Upper lobe of left lung (tissue), 6 donors: ENCODE results near the gene TBL1Y. TPM values are rescaled to one million over a fixed set of nuclear protein-coding genes. Genes with fewer than 3 reads are reported as not detected.
"Not testable (repeated sequence)": the region's sequence is repeated elsewhere in the genome, so short reads cannot be mapped to it uniquely, and the experiment has no call there.

Source experiments
- ATAC-seq, 2 donors: fragments of 200-7000 bp; cut with Tn5 transposase; one replicate each; pipeline ENCODE4 v1.9.1; 2022; ENCODE audit warnings: mild to moderate bottlenecking in 2 of 2, moderate library complexity in 2 of 2; ENCODE audit not compliant: low FRiP score in 2 of 2
- DNase-seq, 2 donors: peaks; one replicate each; pipeline ENCODE4 v3.0.0-alpha.2; 2019 to 2020
- H3K27ac ChIP-seq, 4 donors: fragments of 200-600 bp; sonication (generic); one replicate each; pipeline ENCODE4 v1.5.1; 2016 to 2019
- H3K27me3 ChIP-seq, 4 donors: fragments of 200-600 bp; sonication (generic); one replicate each; pipeline ENCODE4 v1.5.1; 2017 to 2019
- H3K36me3 ChIP-seq, 4 donors: fragments of 200-600 bp; sonication (generic); one replicate each; pipeline ENCODE4 v1.5.1; 2016 to 2019
- H3K4me1 ChIP-seq, 4 donors: fragments of 200-600 bp; sonication (generic); one replicate each; pipeline ENCODE4 v1.5.1; 2018 to 2019
- H3K4me3 ChIP-seq, 4 donors: fragments of 200-600 bp; sonication (generic); one replicate each; pipeline ENCODE4 v1.5.1; 2017 to 2019; ENCODE audit warnings: mild to moderate bottlenecking in 2 of 4, moderate library complexity in 1 of 4
- H3K9me3 ChIP-seq, 4 donors: fragments of 200-600 bp; sonication (generic); one replicate each; pipeline ENCODE4 v1.5.1; 2018 to 2019
- CTCF ChIP-seq, 6 experiments: fragments of 450-650 bp in 4 of 6; fragments of 200-600 bp in 2 of 6; sonication (generic) in 2 of 6; IDR thresholded peaks; one replicate each; pipeline ENCODE4 v1.5.1; 2016 to 2019; ENCODE audit warnings: antibody characterized with exemption in 6 of 6
- EP300 ChIP-seq, 4 donors: sonication (generic); formaldehyde crosslinking; IDR thresholded peaks; one replicate each; pipeline ENCODE4 v1.5.1; 2017; ENCODE audit warnings: antibody characterized with exemption in 4 of 4, control low read depth in 2 of 4
- POLR2A ChIP-seq, 4 donors: fragments of 450-650 bp; IDR thresholded peaks; one replicate each; pipeline ENCODE4 v1.5.1; 2016 to 2017; ENCODE audit warnings: antibody characterized with exemption in 4 of 4, mild to moderate bottlenecking in 2 of 4
- POLR2AphosphoS5 ChIP-seq, 2 donors: sonication (generic); formaldehyde crosslinking; IDR thresholded peaks; one replicate each; pipeline ENCODE4 v1.5.1; 2017; ENCODE audit warnings: antibody characterized with exemption in 2 of 2
- WGBS, 2 donors: methylation state at CpG; one replicate each; pipeline ENCODE4 v1.1.5; 2017 to 2018; 5-methylcytosine and 5-hydroxymethylcytosine counted together
- total RNA-seq, 6 donors: library from RNA; depleted of rRNA in 4 of 6; stranded (reverse); fragments of >200 nt in 4 of 6; gene quantifications; one replicate each; pipeline versions ENCODE4 v1.1.0 to v1.2.1, GENCODE V29; 2016 to 2021
- donor health status: DM: no; HTN: no; CAD: no; lungs with moderate emphysema.
- donor health status: DM: no; HTN: yes; CAD: no; lungs with severe emphysema.

The TBL1Y gene
- 1 to 10 TPM in 3 of 6 donors, not detected in 3; 1.4 to 4.2 (median 1.5) TPM for total RNA-seq

- DNase-seq (peak in 1 of 2 donors; percentile 86), ATAC-seq (peak in 1 of 2 donors; percentile 24)
- no peaks in the 10 kb centered on the region for H3K27me3 ChIP-seq
- whole genome bisulfite sequencing, 2 donors = no CpG with 5 or more reads among the region's 91 CpGs
- no peaks in the 10 kb centered on the region for H3K4me1 ChIP-seq
- no peaks in the 10 kb centered on the region for H3K9me3 ChIP-seq
- peak in 1 of 4 donors; percentile 48 for TF ChIP-seq POLR2A (IDR thresholded peaks at IDR 0.05)
- no peak for TF ChIP-seq EP300 (IDR thresholded peaks at IDR 0.05)
- peak within 1 kb of the TSS in 2 of 4 donors; percentile 47 to 49 for H3K4me3 ChIP-seq
- no peaks in the 10 kb centered on the region for H3K36me3 ChIP-seq
- H3K27ac ChIP-seq = peak within 1 kb of the TSS in 2 of 4 donors; percentile 21 to 24
Measured at GRCh38 chrY:6910372-6911252, at the start of gene TBL1Y. TSS of gene TBL1Y (plus strand) at chrY:6910697. CDS start at chrY:7025085, 114,388 bp downstream.

- no peak for ATAC-seq
Measured at GRCh38 chrY:6894496-6894895, 16.0 kb upstream of the TBL1Y start.

GRCh38 chrY:6895236-6895635 lies 15.3 kb upstream of the TBL1Y start:
- no CpG with 5 or more reads among the region's 1 CpG for WGBS, 2 donors

More at GRCh38 chrY:6894496-6894895, 16.0 kb upstream of the TBL1Y start:
- WGBS, 2 donors = 44% methylated on average over 3 of the region's 3 CpGs; no CpG with 5 or more reads in 1 of the 2 donors
- TF ChIP-seq CTCF (IDR thresholded peaks at IDR 0.05) (no peak), POLR2AphosphoS5 (IDR thresholded peaks at IDR 0.05) (no peak)
- Histone ChIP-seq H3K27me3 (no peaks in the 10 kb centered on the region), H3K27ac (no peak overlapping the region), H3K36me3 (no peaks in the 10 kb centered on the region), H3K9me3 (no peaks in the 10 kb centered on the region), H3K4me3 (no peak overlapping the region), H3K4me1 (no peaks in the 10 kb centered on the region)
- DNase-seq = no peak

GRCh38 chrY:6902116-6902515 lies 8.4 kb upstream of the TBL1Y start:
- H3K27me3 ChIP-seq, H3K4me1 ChIP-seq, DNase-seq, H3K36me3 ChIP-seq, H3K4me3 ChIP-seq, ATAC-seq, H3K27ac ChIP-seq, H3K9me3 ChIP-seq: not testable (repeated sequence)

More at GRCh38 chrY:6895236-6895635, 15.3 kb upstream of the TBL1Y start:
- no peak overlapping the region for H3K4me3 ChIP-seq
- H3K36me3 ChIP-seq = no peaks in the 10 kb centered on the region
- TF ChIP-seq POLR2A (IDR thresholded peaks at IDR 0.05) = no peak
- no peak for TF ChIP-seq CTCF (IDR thresholded peaks at IDR 0.05)
- no peak for TF ChIP-seq POLR2AphosphoS5 (IDR thresholded peaks at IDR 0.05)
- no peak for TF ChIP-seq EP300 (IDR thresholded peaks at IDR 0.05)
- H3K4me1 ChIP-seq = no peaks in the 10 kb centered on the region
- no peak for ATAC-seq
- H3K27me3 ChIP-seq = no peaks in the 10 kb centered on the region
- no peak for DNase-seq
- H3K27ac ChIP-seq = no peak overlapping the region
- no peaks in the 10 kb centered on the region for H3K9me3 ChIP-seq

- no peaks in the 10 kb centered on the region for H3K27me3 ChIP-seq
- no peaks in the 10 kb centered on the region for H3K36me3 ChIP-seq
- ATAC-seq (no peak), DNase-seq (no peak)
- no peaks in the 10 kb centered on the region for H3K9me3 ChIP-seq
- H3K4me3 ChIP-seq = no peak overlapping the region
- WGBS, 2 donors = no CpG with 5 or more reads among the region's 1 CpG
- H3K4me1 ChIP-seq = no peaks in the 10 kb centered on the region
- H3K27ac ChIP-seq = no peak overlapping the region
- no peak for TF ChIP-seq POLR2AphosphoS5 (IDR thresholded peaks at IDR 0.05)
- no peak for TF ChIP-seq POLR2A (IDR thresholded peaks at IDR 0.05)
- TF ChIP-seq EP300 (IDR thresholded peaks at IDR 0.05) = no peak
- TF ChIP-seq CTCF (IDR thresholded peaks at IDR 0.05) = no peak
Measured at GRCh38 chrY:6907591-6907990, 2.9 kb upstream of the TBL1Y start.

- WGBS, 2 donors = 40% methylated on average over 5 of the region's 6 CpGs; no CpG with 5 or more reads in 1 of the 2 donors
- not testable (repeated sequence) for H3K9me3 ChIP-seq, H3K36me3 ChIP-seq, H3K27ac ChIP-seq, H3K27me3 ChIP-seq, H3K4me1 ChIP-seq, ATAC-seq, H3K4me3 ChIP-seq, DNase-seq
Measured at GRCh38 chrY:6908021-6908420, 2.5 kb upstream of the TBL1Y start.
